HG02885 (cell line): Measurements from ENCODE around the gene PARD3.
"Not testable (repeated sequence)": the region's sequence is repeated elsewhere in the genome, so short reads cannot be mapped to it uniquely, and the experiment has no call there.

Experiments used
- ATAC-seq: cut with Tn5 transposase; IDR thresholded peaks from one replicate; pipeline ENCODE4 v1.9.1; 2021; ENCODE audit warnings: mild to moderate bottlenecking; ENCODE audit not compliant: unreplicated experiment, poor library complexity

The PARD3 gene

GRCh38 chr10:34801097-34801733 is 13.9 kb downstream of the PARD3 start:
- ATAC-seq = no peak

- ATAC-seq = no peak
These were observed 14.5 kb downstream of the PARD3 start for GRCh38 chr10:34800624-34801023.

GRCh38 chr10:34798654-34799053 is 16.4 kb downstream of the PARD3 start:
- ATAC-seq = no peak

- no peak for ATAC-seq
These were observed 17.9 kb downstream of the PARD3 start for GRCh38 chr10:34797155-34797554.

GRCh38 chr10:34796133-34796532 is 19.0 kb downstream of the PARD3 start:
- ATAC-seq = no peak

- no peak for ATAC-seq
These were observed 19.8 kb downstream of the PARD3 start for GRCh38 chr10:34795334-34795733.

GRCh38 chr10:34794835-34795234 is 20.3 kb downstream of the PARD3 start:
- no peak for ATAC-seq

- ATAC-seq = not testable (repeated sequence)
These were observed 21.5 kb downstream of the PARD3 start for GRCh38 chr10:34793581-34793980.

- ATAC-seq = no peak
These were observed 22.2 kb downstream of the PARD3 start for GRCh38 chr10:34792881-34793280.

- no peak for ATAC-seq
These were observed 23.1 kb downstream of the PARD3 start for GRCh38 chr10:34791947-34792346.

GRCh38 chr10:34791228-34791627 is 23.9 kb downstream of the PARD3 start:
- no peak for ATAC-seq

GRCh38 chr10:34789966-34790506 is 25.1 kb downstream of the PARD3 start:
- ATAC-seq = no peak

- ATAC-seq = no peak
These were observed 28.6 kb downstream of the PARD3 start for GRCh38 chr10:34786464-34786863.

- ATAC-seq = no peak
These were observed 33.4 kb downstream of the PARD3 start for GRCh38 chr10:34781711-34782110.

GRCh38 chr10:34780818-34781380 is 34.2 kb downstream of the PARD3 start:
- ATAC-seq = peak; percentile 85

- ATAC-seq = no peak
These were observed 36.9 kb downstream of the PARD3 start for GRCh38 chr10:34778237-34778636.

- ATAC-seq = no peak
These were observed 38.9 kb downstream of the PARD3 start for GRCh38 chr10:34776090-34776690.

- ATAC-seq = no peak
These were observed 40.0 kb downstream of the PARD3 start for GRCh38 chr10:34775044-34775637.

- ATAC-seq = no peak
These were observed 41.2 kb downstream of the PARD3 start for GRCh38 chr10:34773636-34774630.

GRCh38 chr10:34771525-34771924 is 43.6 kb downstream of the PARD3 start:
- no peak for ATAC-seq
